ENCODE measurements around the gene CACNB2.

DNA sequence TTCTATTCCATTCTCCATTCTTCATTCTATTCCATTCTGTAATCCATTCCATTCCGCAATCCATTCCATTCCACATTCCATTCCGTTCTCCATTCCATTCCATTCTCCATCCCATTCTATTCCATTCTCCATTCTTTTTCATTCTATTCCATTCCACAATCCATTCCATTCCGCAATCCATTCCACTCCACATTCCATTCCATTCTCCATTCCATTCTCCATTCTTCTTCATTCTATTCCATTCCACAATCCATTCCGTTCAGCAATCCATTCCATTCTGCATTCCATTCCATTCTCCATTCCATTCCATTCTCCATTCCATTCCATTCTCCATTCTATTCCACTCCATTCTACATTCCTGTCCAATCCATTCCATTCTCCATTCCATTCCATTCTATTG lies 426.0 kb downstream of the CACNB2 start:
- TF ChIP-seq, protein P1, sequence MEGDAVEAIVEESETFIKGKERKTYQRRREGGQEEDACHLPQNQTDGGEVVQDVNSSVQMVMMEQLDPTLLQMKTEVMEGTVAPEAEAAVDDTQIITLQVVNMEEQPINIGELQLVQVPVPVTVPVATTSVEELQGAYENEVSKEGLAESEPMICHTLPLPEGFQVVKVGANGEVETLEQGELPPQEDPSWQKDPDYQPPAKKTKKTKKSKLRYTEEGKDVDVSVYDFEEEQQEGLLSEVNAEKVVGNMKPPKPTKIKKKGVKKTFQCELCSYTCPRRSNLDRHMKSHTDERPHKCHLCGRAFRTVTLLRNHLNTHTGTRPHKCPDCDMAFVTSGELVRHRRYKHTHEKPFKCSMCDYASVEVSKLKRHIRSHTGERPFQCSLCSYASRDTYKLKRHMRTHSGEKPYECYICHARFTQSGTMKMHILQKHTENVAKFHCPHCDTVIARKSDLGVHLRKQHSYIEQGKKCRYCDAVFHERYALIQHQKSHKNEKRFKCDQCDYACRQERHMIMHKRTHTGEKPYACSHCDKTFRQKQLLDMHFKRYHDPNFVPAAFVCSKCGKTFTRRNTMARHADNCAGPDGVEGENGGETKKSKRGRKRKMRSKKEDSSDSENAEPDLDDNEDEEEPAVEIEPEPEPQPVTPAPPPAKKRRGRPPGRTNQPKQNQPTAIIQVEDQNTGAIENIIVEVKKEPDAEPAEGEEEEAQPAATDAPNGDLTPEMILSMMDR (IDR thresholded peaks at IDR 0.05), result no peak
- no peak for TF ChIP-seq EZH2 (IDR thresholded peaks at IDR 0.05)

Measured in neural progenitor cell (in vitro differentiated cells).